ENCODE measurements around the gene MAP1LC3A.

Gene MAP1LC3A

GRCh38 chr20:34530342-34530741, 28.2 kb upstream of the MAP1LC3A start:
- no peak for DNase-seq

- no peak for DNase-seq
These were observed 26.8 kb upstream of the MAP1LC3A start for GRCh38 chr20:34531608-34532265.

- DNase-seq, result no peak
These were observed 26.2 kb upstream of the MAP1LC3A start for GRCh38 chr20:34532320-34532719.

- DNase-seq, result no peak
These were observed 25.8 kb upstream of the MAP1LC3A start for GRCh38 chr20:34532756-34533155.

- no peak for DNase-seq
These were observed 23.9 kb upstream of the MAP1LC3A start for GRCh38 chr20:34534391-34535165.

GRCh38 chr20:34535301-34535840, 23.1 kb upstream of the MAP1LC3A start:
- no peak for DNase-seq

GRCh38 chr20:34535857-34536256, 22.7 kb upstream of the MAP1LC3A start:
- no peak for DNase-seq

- DNase-seq, result peak; percentile 52 to 56
These were observed 21.6 kb upstream of the MAP1LC3A start for GRCh38 chr20:34536798-34537394.

GRCh38 chr20:34537651-34538050, 20.9 kb upstream of the MAP1LC3A start:
- DNase-seq, result no peak

- peak; percentile 32 to 58 for DNase-seq
These were observed 19.8 kb upstream of the MAP1LC3A start for GRCh38 chr20:34538671-34539123.

- DNase-seq, result no peak
These were observed 18.8 kb upstream of the MAP1LC3A start for GRCh38 chr20:34539756-34540155.

- no peak for DNase-seq
These were observed 17.8 kb upstream of the MAP1LC3A start for GRCh38 chr20:34540596-34541263.

GRCh38 chr20:34541264-34541901, 17.1 kb upstream of the MAP1LC3A start:
- DNase-seq, result peak; percentile 29 to 45

- DNase-seq, result no peak
These were observed 16.6 kb upstream of the MAP1LC3A start for GRCh38 chr20:34541917-34542316.

GRCh38 chr20:34542439-34542838, 16.1 kb upstream of the MAP1LC3A start:
- no peak for DNase-seq

GRCh38 chr20:34543463-34544056, 15.0 kb upstream of the MAP1LC3A start:
- DNase-seq, result no peak

GRCh38 chr20:34544109-34544796, 14.3 kb upstream of the MAP1LC3A start:
- DNase-seq, result peak in 1 of 2 donors; percentile 15

GRCh38 chr20:34546751-34547181, 11.8 kb upstream of the MAP1LC3A start:
- no peak for DNase-seq

- DNase-seq, result no peak
These were observed 10.5 kb upstream of the MAP1LC3A start for GRCh38 chr20:34547844-34548613.

- DNase-seq, result no peak
These were observed 9.1 kb upstream of the MAP1LC3A start for GRCh38 chr20:34549291-34549928.
